ENCODE measurements around the gene USP40. TPM values are rescaled to one million over a fixed set of nuclear protein-coding genes. Genes with fewer than 3 reads are reported as not detected.
A peak's percentile ranks its signal among the peaks of the same experiment; 100 is the strongest.

The USP40 gene
- total and polyA plus RNA-seq, 7 experiments from 2014 or later: 3.9 to 24.3 (median 16.4) TPM

- DNase-seq: no peak
- Mint-ChIP-seq H3K4me1 (peaks cover 2 to 14% (median 9%) of the 10 kb centered on the region in 7 donors), H3K4me3 (no peak overlapping the region), H3K9me3 (peaks cover 0 to 1% (median 0%) of the 10 kb centered on the region in 11 donors), H3K27me3 (no peaks in the 10 kb centered on the region), H3K27ac (peak overlapping the region in 1 of 9 donors; percentile 80), H3K36me3 (peaks cover 9 to 56% (median 21%) of the 10 kb centered on the region in 5 donors)
- no peaks in the 10 kb centered on the region for H3K4me1 ChIP-seq (ENCODE audit: control insufficient read depth in 2 of 2, insufficient read depth in 2 of 2, low read length in 2 of 2)
- CTCF ChIA-PET: interaction anchor here (18.1 kb wide), 1 partner anchor 45 kb away, joined by 379 read pairs; no protein-coding TSS in a partner anchor
- no peak overlapping the region for H3K27ac ChIP-seq (ENCODE audit: low read depth, low read length)
- POLR2A ChIA-PET: interaction anchor here (0.9 kb wide), 1 partner anchor 66 kb away, joined by 5 read pairs; no protein-coding TSS in a partner anchor
- peaks cover 18 to 100% (median 60%) of the 10 kb centered on the region in 3 experiments for H3K36me3 ChIP-seq (ENCODE audit: control insufficient read depth in 2 of 3, insufficient read depth in 3 of 3, low read length in 3 of 3)
- intact Hi-C loops (cut with micrococcal nuclease): loop anchor here in 1 of 2 donors (10.0 kb wide), 1 partner anchor 594 kb away; no protein-coding TSS in a partner anchor
- no peaks in the 10 kb centered on the region for H3K9me3 ChIP-seq (ENCODE audit: control insufficient read depth in 2 of 3, low read length in 3 of 3)
- H3K4me3 ChIP-seq (ENCODE audit: low read length): no peak overlapping the region
- no peaks in the 10 kb centered on the region for H3K27me3 ChIP-seq (ENCODE audit: control insufficient read depth in 2 of 2, insufficient read depth in 2 of 2, low read length in 2 of 2)
- ATAC-seq: no peak
Measured at GRCh38 chr2:233449081-233449901, 117.3 kb downstream of the USP40 start.

GRCh38 chr2:233448575-233448974 is 118.0 kb downstream of the USP40 start:
- DNase-seq (no peak), ATAC-seq (no peak)
- H3K9me3 ChIP-seq (ENCODE audit: control insufficient read depth in 2 of 3, low read length in 3 of 3): no peaks in the 10 kb centered on the region
- H3K27ac ChIP-seq (ENCODE audit: low read depth, low read length): no peak overlapping the region
- H3K9me3 Mint-ChIP-seq: peaks cover 0 to 1% (median 0%) of the 10 kb centered on the region in 11 donors
- H3K4me3 ChIP-seq (ENCODE audit: low read length): no peak overlapping the region
- H3K4me1 ChIP-seq (ENCODE audit: control insufficient read depth in 2 of 2, insufficient read depth in 2 of 2, low read length in 2 of 2): no peaks in the 10 kb centered on the region
- peak overlapping the region in 1 of 9 donors; percentile 17 for H3K27ac Mint-ChIP-seq
- peaks cover 12 to 100% (median 57%) of the 10 kb centered on the region in 3 experiments for H3K36me3 ChIP-seq (ENCODE audit: control insufficient read depth in 2 of 3, insufficient read depth in 3 of 3, low read length in 3 of 3)
- POLR2A ChIA-PET: interaction anchor here (0.9 to 1.3 kb wide), 3 partner anchors 21 to 65 kb away, joined by 3 to 5 read pairs (median 3); no protein-coding TSS in a partner anchor
- peaks cover 4 to 21% (median 14%) of the 10 kb centered on the region in 7 donors for H3K4me1 Mint-ChIP-seq
- H3K27me3 ChIP-seq (ENCODE audit: control insufficient read depth in 2 of 2, insufficient read depth in 2 of 2, low read length in 2 of 2): no peaks in the 10 kb centered on the region
- intact Hi-C loops (cut with micrococcal nuclease): loop anchor here in 1 of 2 donors (10.0 kb wide), 1 partner anchor 594 kb away; no protein-coding TSS in a partner anchor
- peaks cover 6 to 53% (median 23%) of the 10 kb centered on the region in 5 donors for H3K36me3 Mint-ChIP-seq
- no peak overlapping the region for H3K4me3 Mint-ChIP-seq
- H3K27me3 Mint-ChIP-seq: no peaks in the 10 kb centered on the region
- CTCF ChIA-PET: interaction anchor here (0.5 to 18.1 kb wide), 2 partner anchors 44 to 383 kb away, joined by 4 to 379 read pairs; no protein-coding TSS in a partner anchor

GRCh38 chr2:233448220-233448559 is 118.4 kb downstream of the USP40 start:
- ChIA-PET POLR2A (interaction anchor here (0.9 to 1.3 kb wide), 3 partner anchors 20 to 64 kb away, joined by 3 to 5 read pairs (median 3); no protein-coding TSS in a partner anchor), CTCF (interaction anchor here (0.5 to 18.1 kb wide), 2 partner anchors 44 to 383 kb away, joined by 4 to 379 read pairs; no protein-coding TSS in a partner anchor)
- no peak for ATAC-seq
- Mint-ChIP-seq H3K4me3 (no peak overlapping the region), H3K27ac (peak overlapping the region in 2 of 9 donors; percentile 17 to 32), H3K27me3 (no peaks in the 10 kb centered on the region), H3K4me1 (peaks cover 6 to 25% (median 18%) of the 10 kb centered on the region in 7 donors), H3K9me3 (peaks cover 0 to 1% (median 0%) of the 10 kb centered on the region in 11 donors), H3K36me3 (peaks cover 8 to 51% (median 26%) of the 10 kb centered on the region in 5 donors)
- H3K4me1 ChIP-seq (ENCODE audit: control insufficient read depth in 2 of 2, insufficient read depth in 2 of 2, low read length in 2 of 2): peaks cover 0 to 3% of the 10 kb centered on the region in 2 donors
- intact Hi-C loops (cut with micrococcal nuclease): loop anchor here in 1 of 2 donors (10.0 kb wide), 1 partner anchor 593 kb away; no protein-coding TSS in a partner anchor
- H3K27ac ChIP-seq (ENCODE audit: low read depth, low read length): no peak overlapping the region
- no peak overlapping the region for H3K4me3 ChIP-seq (ENCODE audit: low read length)
- no peaks in the 10 kb centered on the region for H3K27me3 ChIP-seq (ENCODE audit: control insufficient read depth in 2 of 2, insufficient read depth in 2 of 2, low read length in 2 of 2)
- no peak for DNase-seq
- no peaks in the 10 kb centered on the region for H3K9me3 ChIP-seq (ENCODE audit: control insufficient read depth in 2 of 3, low read length in 3 of 3)
- peaks cover 12 to 96% (median 53%) of the 10 kb centered on the region in 3 experiments for H3K36me3 ChIP-seq (ENCODE audit: control insufficient read depth in 2 of 3, insufficient read depth in 3 of 3, low read length in 3 of 3)

- Histone ChIP-seq H3K36me3 (ENCODE audit: control insufficient read depth in 2 of 3, insufficient read depth in 3 of 3, low read length in 3 of 3) (peaks cover 12 to 95% (median 48%) of the 10 kb centered on the region in 3 experiments), H3K27me3 (ENCODE audit: control insufficient read depth in 2 of 2, insufficient read depth in 2 of 2, low read length in 2 of 2) (no peaks in the 10 kb centered on the region), H3K4me3 (ENCODE audit: low read length) (no peak overlapping the region), H3K27ac (ENCODE audit: low read depth, low read length) (no peak overlapping the region), H3K4me1 (ENCODE audit: control insufficient read depth in 2 of 2, insufficient read depth in 2 of 2, low read length in 2 of 2) (peaks cover 0 to 3% of the 10 kb centered on the region in 2 donors), H3K9me3 (ENCODE audit: control insufficient read depth in 2 of 3, low read length in 3 of 3) (no peaks in the 10 kb centered on the region)
- peaks cover 7 to 54% (median 29%) of the 10 kb centered on the region in 5 donors for H3K36me3 Mint-ChIP-seq
- H3K9me3 Mint-ChIP-seq: peaks cover 0 to 1% (median 0%) of the 10 kb centered on the region in 11 donors
- no peaks in the 10 kb centered on the region for H3K27me3 Mint-ChIP-seq
- H3K4me3 Mint-ChIP-seq: no peak overlapping the region
- intact Hi-C loops (cut with micrococcal nuclease): loop anchor here in 1 of 2 donors (10.0 kb wide), 1 partner anchor 593 kb away; no protein-coding TSS in a partner anchor
- CTCF ChIA-PET: interaction anchor here (0.5 to 18.1 kb wide), 2 partner anchors 44 to 382 kb away, joined by 4 to 379 read pairs; no protein-coding TSS in a partner anchor
- DNase-seq (no peak), ATAC-seq (no peak)
- POLR2A ChIA-PET: interaction anchor here (0.7 to 1.3 kb wide), 5 partner anchors 8 to 53 kb away, joined by 3 to 6 read pairs (median 3); no protein-coding TSS in a partner anchor
- H3K4me1 Mint-ChIP-seq: peaks cover 8 to 28% (median 22%) of the 10 kb centered on the region in 7 donors
- peak overlapping the region in 2 of 9 donors; percentile 17 to 32 for H3K27ac Mint-ChIP-seq
Measured at GRCh38 chr2:233447506-233448219, 118.9 kb downstream of the USP40 start.

GRCh38 chr2:233446606-233447305 is 119.8 kb downstream of the USP40 start:
- ATAC-seq (no peak), DNase-seq (no peak)
- H3K9me3 ChIP-seq (ENCODE audit: control insufficient read depth in 2 of 3, low read length in 3 of 3): no peaks in the 10 kb centered on the region
- H3K4me1 Mint-ChIP-seq: peaks cover 13 to 36% (median 25%) of the 10 kb centered on the region in 7 donors
- H3K27ac Mint-ChIP-seq: peak overlapping the region in 1 of 9 donors; percentile 51
- H3K4me3 ChIP-seq (ENCODE audit: low read length): no peak overlapping the region
- peaks cover 4 to 45% (median 23%) of the 10 kb centered on the region in 5 donors for H3K36me3 Mint-ChIP-seq
- no peak overlapping the region for H3K4me3 Mint-ChIP-seq
- peaks cover 0 to 1% (median 0%) of the 10 kb centered on the region in 11 donors for H3K9me3 Mint-ChIP-seq
- no peak overlapping the region for H3K27ac ChIP-seq (ENCODE audit: low read depth, low read length)
- H3K27me3 ChIP-seq (ENCODE audit: control insufficient read depth in 2 of 2, insufficient read depth in 2 of 2, low read length in 2 of 2): no peaks in the 10 kb centered on the region
- peaks cover 8 to 91% (median 39%) of the 10 kb centered on the region in 3 experiments for H3K36me3 ChIP-seq (ENCODE audit: control insufficient read depth in 2 of 3, insufficient read depth in 3 of 3, low read length in 3 of 3)
- no peaks in the 10 kb centered on the region for H3K27me3 Mint-ChIP-seq
- ChIA-PET CTCF (interaction anchor here (18.1 kb wide), 1 partner anchor 43 kb away, joined by 379 read pairs; no protein-coding TSS in a partner anchor), POLR2A (interaction anchor here (0.7 to 1.2 kb wide), 3 partner anchors 9 to 53 kb away, joined by 3 to 6 read pairs (median 4); no protein-coding TSS in a partner anchor)
- H3K4me1 ChIP-seq (ENCODE audit: control insufficient read depth in 2 of 2, insufficient read depth in 2 of 2, low read length in 2 of 2): peaks cover 0 to 3% of the 10 kb centered on the region in 2 donors
- intact Hi-C loops (cut with micrococcal nuclease): loop anchor here in 1 of 2 donors (10.0 kb wide), 1 partner anchor 592 kb away; no protein-coding TSS in a partner anchor

All from naive thymus-derived CD4-positive, alpha-beta T cell (primary cell).